HepG2 (cell line): ENCODE data around the gene UBQLN4. TPM values are rescaled to one million over a fixed set of nuclear protein-coding genes. Genes with fewer than 3 reads are reported as not detected.

Source experiments
- CCAR2 ChIP-seq: fragments of 200-400 bp; formaldehyde crosslinking; optimal IDR thresholded peaks from 2 replicates; pipeline ENCODE3; 2018; ENCODE audit warnings: low read depth, mild to moderate bottlenecking, low read length, moderate library complexity
- KLF12 ChIP-seq: sonication (generic); formaldehyde crosslinking; IDR thresholded peaks from 2 replicates; pipeline ENCODE4 v1.4.0; 2020; ENCODE audit warnings: missing genetic modification reagents, borderline replicate concordance
- MIXL1 ChIP-seq: IDR thresholded peaks from 2 replicates; pipeline ENCODE4 v1.6.1; 2016
- MYNN ChIP-seq: sonication (generic); formaldehyde crosslinking; IDR thresholded peaks from 2 replicates; pipeline ENCODE4 v1.4.0; 2020; ENCODE audit warnings: mild to moderate bottlenecking, low read depth, missing genetic modification reagents
- NFE2 ChIP-seq: sonication (generic); formaldehyde crosslinking; IDR thresholded peaks from 2 replicates; pipeline ENCODE4 v1.4.0; 2020; ENCODE audit warnings: missing genetic modification reagents
- RBAK ChIP-seq: sonication (generic); formaldehyde crosslinking; IDR thresholded peaks from 2 replicates; pipeline ENCODE4 v1.5.1; 2020; ENCODE audit warnings: mild to moderate bottlenecking, missing genetic modification reagents
- RBFOX2 ChIP-seq: fragments of 200-400 bp; formaldehyde crosslinking; IDR thresholded peaks from 2 replicates; pipeline ENCODE4 v1.6.1; 2017; ENCODE audit warnings: low read depth, mild to moderate bottlenecking, low read length
- REXO4 ChIP-seq: sonication (generic); formaldehyde crosslinking; IDR thresholded peaks from 2 replicates; pipeline ENCODE4 v1.8.0; 2022; ENCODE audit warnings: missing genetic modification reagents, mild to moderate bottlenecking, borderline replicate concordance
- STAG1 ChIP-seq: sonication (generic); formaldehyde crosslinking; IDR thresholded peaks from 2 replicates; pipeline ENCODE4 v1.4.0; 2020; ENCODE audit warnings: missing genetic modification reagents
- SUZ12 ChIP-seq: fragments of 150-350 bp; IDR thresholded peaks from 2 replicates; pipeline ENCODE4 v1.6.1; 2014; ENCODE audit warnings: low read depth, low read length
- TCF7 ChIP-seq: sonication (generic); IDR thresholded peaks from 2 replicates; pipeline ENCODE4 v1.6.1; 2016; ENCODE audit warnings: antibody characterized with exemption, low read depth
- TRAFD1 ChIP-seq: sonication (generic); formaldehyde crosslinking; IDR thresholded peaks from 2 replicates; pipeline ENCODE4 v1.5.1; 2020; ENCODE audit warnings: missing genetic modification reagents, mild to moderate bottlenecking, borderline replicate concordance
- WIZ ChIP-seq: sonication (generic); formaldehyde crosslinking; IDR thresholded peaks from 2 replicates; pipeline ENCODE4 v1.5.1; 2020; ENCODE audit warnings: mild to moderate bottlenecking, missing genetic modification reagents
- ZBTB20 ChIP-seq: sonication (generic); formaldehyde crosslinking; IDR thresholded peaks from 2 replicates; pipeline ENCODE4 v1.8.1; 2023; ENCODE audit warnings: missing genetic modification reagents, low read depth, mild to moderate bottlenecking, borderline replicate concordance
- ZBTB25 ChIP-seq: IDR thresholded peaks from 2 replicates; pipeline ENCODE4 v1.6.1; 2018; ENCODE audit warnings: missing genetic modification reagents
- ZFP90 ChIP-seq: sonication (generic); formaldehyde crosslinking; IDR thresholded peaks from 2 replicates; pipeline ENCODE4 v1.8.0; 2022; ENCODE audit warnings: missing genetic modification reagents, mild to moderate bottlenecking, inconsistent platforms, borderline replicate concordance
- ZIK1 ChIP-seq: sonication (generic); formaldehyde crosslinking; IDR thresholded peaks from 2 replicates; pipeline ENCODE4 v1.5.0; 2020; ENCODE audit warnings: mild to moderate bottlenecking, low read depth, missing genetic modification reagents, borderline replicate concordance
- ZNF256 ChIP-seq: sonication (generic); formaldehyde crosslinking; conservative IDR thresholded peaks from 2 replicates; pipeline ENCODE4 v1.4.0; 2020; ENCODE audit warnings: missing genetic modification reagents
- ZNF34 ChIP-seq: sonication (generic); formaldehyde crosslinking; IDR thresholded peaks from 2 replicates; pipeline ENCODE4 v1.4.0; 2020; ENCODE audit warnings: mild to moderate bottlenecking, missing genetic modification reagents, borderline replicate concordance
- ZNF510 ChIP-seq: sonication (generic); formaldehyde crosslinking; IDR thresholded peaks from 2 replicates; pipeline ENCODE4 v1.4.0; 2020; ENCODE audit warnings: low read depth, mild to moderate bottlenecking, missing genetic modification reagents
- ZNF574 ChIP-seq: sonication (generic); formaldehyde crosslinking; IDR thresholded peaks from 2 replicates; pipeline ENCODE4 v1.4.0; 2020; ENCODE audit warnings: missing genetic modification reagents
- ZNF597 ChIP-seq: sonication (generic); formaldehyde crosslinking; IDR thresholded peaks from 2 replicates; pipeline ENCODE4 v1.5.0; 2020; ENCODE audit warnings: missing genetic modification reagents
- polyA plus RNA-seq, 8 experiments: library from polyadenylated mRNA; depleted of rRNA in 3 of 8; stranded (reverse) in 7 of 8; unstranded in 1 of 8; fragments of >200 nt; fragmentation: Illumina TruSeq in 4 of 8; extraction: Trizol in 4 of 8; gene quantifications; 2 replicates each; pipeline versions ENCODE4 v1.2.1 to v1.2.3, GENCODE V29; 2011 to 2016; ENCODE audit warnings: low read depth in 4 of 8, missing spikeins in 1 of 8, mixed read lengths in 1 of 8; ENCODE audit not compliant: insufficient read depth in 1 of 8
- total RNA-seq, 5 experiments: library from RNA; depleted of rRNA; stranded (reverse); fragments of >200 nt; fragmentation: Illumina TruSeq; extraction: Trizol; gene quantifications; 2 replicates each; pipeline ENCODE4 v1.2.3, GENCODE V29; 2016; ENCODE audit warnings: low read depth in 1 of 5
- TF ChIP-seq, protein P1 (sequence below): sonication (generic); formaldehyde crosslinking; IDR thresholded peaks from 2 replicates; pipeline ENCODE4 v1.4.0; 2020; ENCODE audit warnings: low read depth, mild to moderate bottlenecking, missing genetic modification reagents

The UBQLN4 gene
- total and polyA plus RNA-seq, 2 of the 13 experiments (the other 11 are each of a cell fraction or from before 2014, with no cell fraction given), result 31.5 to 39.8 TPM

- no peak for TF ChIP-seq KLF12 (CRISPR knock-in tag)
- TF ChIP-seq NFE2 (CRISPR knock-in tag), result no peak
- no peak for TF ChIP-seq WIZ (CRISPR knock-in tag)
- no peak for TF ChIP-seq REXO4 (CRISPR knock-in tag)
- TF ChIP-seq ZBTB20 (CRISPR knock-in tag), result no peak
- TF ChIP-seq TCF7, result no peak; the same call in 1 of the 2 replicates
- no peak for TF ChIP-seq ZBTB25 (CRISPR knock-in tag)
- TF ChIP-seq ZNF574, result peak; percentile 84
- TF ChIP-seq ZNF34 (CRISPR knock-in tag), result no peak
- TF ChIP-seq MIXL1 (CRISPR knock-in tag), result no peak
- TF ChIP-seq, protein P1, sequence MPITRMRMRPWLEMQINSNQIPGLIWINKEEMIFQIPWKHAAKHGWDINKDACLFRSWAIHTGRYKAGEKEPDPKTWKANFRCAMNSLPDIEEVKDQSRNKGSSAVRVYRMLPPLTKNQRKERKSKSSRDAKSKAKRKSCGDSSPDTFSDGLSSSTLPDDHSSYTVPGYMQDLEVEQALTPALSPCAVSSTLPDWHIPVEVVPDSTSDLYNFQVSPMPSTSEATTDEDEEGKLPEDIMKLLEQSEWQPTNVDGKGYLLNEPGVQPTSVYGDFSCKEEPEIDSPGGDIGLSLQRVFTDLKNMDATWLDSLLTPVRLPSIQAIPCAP, result no peak
- TF ChIP-seq ZNF256 (CRISPR knock-in tag), result no peak
- TF ChIP-seq RBAK (CRISPR knock-in tag), result no peak
- TF ChIP-seq ZNF597 (CRISPR knock-in tag), result no peak
- no peak for TF ChIP-seq MYNN
- TF ChIP-seq SUZ12, result peak; percentile 75
- no peak for TF ChIP-seq CCAR2
- no peak for TF ChIP-seq STAG1 (CRISPR knock-in tag)
- TF ChIP-seq ZFP90 (CRISPR knock-in tag), result 0 out of 2 replicates have a peak, but pooled peaks have one; percentile 17
- TF ChIP-seq ZNF510 (CRISPR knock-in tag), result no peak
- no peak for TF ChIP-seq ZIK1 (CRISPR knock-in tag)
- TF ChIP-seq RBFOX2, result peak; percentile 48
- no peak for TF ChIP-seq TRAFD1
Measured at GRCh38 chr1:156082309-156083091, 28.9 kb upstream of the UBQLN4 start, which contains the start of gene MEX3A (continued).
